Activated CD8-positive, alpha-beta memory T cell treated with anti-CD3 and anti-CD28 coated beads for 4 hours (primary cell): ENCODE measurements around the gene GALNT17.
"Not testable (repeated sequence)": the region's sequence is repeated elsewhere in the genome, so short reads cannot be mapped to it uniquely, and the experiment has no call there.

Experiments
- DNase-seq, 2 donors: peaks; one replicate each; pipeline ENCODE4 v3.0.0-alpha.2; 2020; ENCODE audit warnings: low read depth in 2 of 2

GALNT17 gene

DNA sequence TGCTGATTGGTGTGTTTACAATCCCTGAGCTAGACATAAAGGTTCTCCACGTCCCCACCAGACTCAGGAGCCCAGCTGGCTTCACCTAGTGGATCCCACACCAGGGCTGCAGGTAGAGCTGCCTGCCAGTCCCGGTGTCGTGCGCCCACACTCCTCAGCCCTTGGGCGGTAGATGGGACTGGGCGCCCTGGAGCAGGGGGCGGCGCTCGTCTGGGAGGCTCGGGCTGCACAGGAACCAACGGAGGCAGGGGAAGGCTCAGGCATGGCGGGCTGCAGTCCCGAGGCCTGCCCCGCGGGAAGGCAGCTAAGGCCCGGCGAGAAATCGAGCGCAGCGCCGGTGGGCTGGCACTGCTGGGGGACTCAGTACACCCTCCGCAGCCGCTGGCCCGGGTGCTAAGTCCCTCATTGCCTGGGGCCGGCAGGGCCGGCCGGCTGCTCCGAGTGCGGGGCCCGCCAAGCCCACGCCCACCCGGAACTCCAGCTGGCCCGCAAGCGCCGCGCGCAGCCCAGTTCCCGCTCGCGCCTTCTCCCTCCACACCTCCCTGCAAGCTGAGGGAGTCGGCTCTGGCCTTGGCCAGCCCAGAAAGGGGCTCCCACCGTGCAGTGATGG, 606.1 kb downstream of the GALNT17 start:
- not testable (repeated sequence) for DNase-seq

DNA sequence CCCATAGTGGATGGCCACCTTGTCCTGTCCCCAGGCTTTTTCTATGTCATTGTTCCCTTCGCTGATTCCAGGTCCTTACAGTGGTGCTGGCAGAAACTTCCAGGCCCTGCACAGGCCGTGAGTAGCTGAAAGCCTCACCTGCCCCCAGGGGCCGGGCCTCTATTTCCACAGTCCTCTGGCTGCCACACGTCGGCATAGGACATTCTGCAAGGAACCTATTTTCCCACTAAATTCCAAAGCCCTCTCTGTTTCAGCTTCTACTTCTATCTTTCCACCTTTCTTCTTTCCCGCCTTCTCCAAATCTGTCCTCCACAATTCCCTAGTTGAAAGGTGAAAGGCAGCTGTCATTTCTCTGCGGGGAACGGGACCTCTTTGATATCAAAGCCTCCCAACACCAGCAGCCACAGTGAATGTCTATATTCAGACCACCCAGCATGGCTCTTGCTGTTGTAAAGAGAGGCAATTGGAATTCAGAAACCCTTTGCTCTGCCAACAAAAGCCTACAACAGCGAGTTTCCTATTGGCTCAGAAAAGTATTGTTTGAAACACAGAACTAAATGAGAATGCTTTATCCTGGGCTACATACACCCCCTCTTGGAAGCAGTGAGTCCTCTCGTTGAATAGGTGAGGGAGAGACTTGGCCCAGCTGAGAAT, 607.7 kb downstream of the GALNT17 start:
- DNase-seq, result no peak

DNA sequence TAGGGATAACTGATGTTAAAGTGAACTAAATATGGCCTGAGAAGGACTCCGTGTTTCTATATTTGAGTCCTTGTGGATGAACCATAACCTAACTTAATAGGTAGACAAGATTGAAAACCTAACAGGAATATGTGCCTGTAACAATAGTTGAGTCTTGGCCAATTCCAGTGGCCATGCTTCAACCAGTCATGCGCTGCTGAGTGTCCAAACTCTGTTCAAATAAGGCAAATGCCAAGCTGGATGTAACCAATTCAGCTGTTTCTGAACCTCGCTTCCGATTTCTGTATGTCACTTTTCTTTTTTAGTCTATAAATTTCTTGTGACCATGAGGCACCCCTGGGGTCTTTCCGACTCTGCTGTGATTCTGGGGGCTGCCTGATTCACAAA, 608.2 kb downstream of the GALNT17 start:
- DNase-seq, result no peak

DNA sequence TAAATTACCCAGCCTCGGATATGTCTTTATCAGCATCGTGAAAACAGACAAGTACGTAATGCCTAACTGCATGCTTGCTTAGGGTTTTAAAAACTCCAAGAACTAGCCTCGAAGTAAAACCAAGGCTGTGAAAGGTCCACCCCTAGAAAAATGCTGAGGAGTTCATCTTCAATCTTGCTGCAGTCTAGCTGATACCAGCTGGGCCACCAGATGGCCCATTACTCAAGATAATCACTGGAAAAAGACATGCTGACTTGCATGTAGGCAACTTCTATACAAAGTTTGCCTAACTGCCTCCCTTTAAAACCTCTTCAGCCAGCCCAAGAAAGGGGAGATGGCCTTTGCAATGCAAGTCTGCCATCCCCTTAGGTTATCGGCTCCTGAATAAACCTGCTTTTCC, 614.1 kb downstream of the GALNT17 start:
- DNase-seq, result no peak

DNA sequence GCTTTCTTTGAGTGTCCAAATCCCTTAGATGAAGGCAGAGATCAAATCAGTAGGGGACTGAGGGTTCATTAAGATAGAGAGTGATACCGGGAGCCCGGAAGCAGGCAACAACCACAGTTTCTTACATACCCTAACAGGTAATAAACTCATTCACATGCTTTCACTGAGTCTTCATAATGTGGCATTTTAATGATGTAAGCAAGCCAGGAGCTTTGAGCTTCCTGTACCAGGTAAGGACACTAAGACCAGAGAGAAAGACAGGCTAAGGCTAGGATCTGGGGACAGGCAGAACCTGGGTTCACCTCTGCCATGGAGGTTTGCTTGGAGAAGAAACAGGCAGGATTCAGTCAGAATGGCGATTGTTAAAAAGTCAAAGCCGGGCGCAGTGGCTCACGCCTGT, 618.3 kb downstream of the GALNT17 start:
- no peak for DNase-seq

DNA sequence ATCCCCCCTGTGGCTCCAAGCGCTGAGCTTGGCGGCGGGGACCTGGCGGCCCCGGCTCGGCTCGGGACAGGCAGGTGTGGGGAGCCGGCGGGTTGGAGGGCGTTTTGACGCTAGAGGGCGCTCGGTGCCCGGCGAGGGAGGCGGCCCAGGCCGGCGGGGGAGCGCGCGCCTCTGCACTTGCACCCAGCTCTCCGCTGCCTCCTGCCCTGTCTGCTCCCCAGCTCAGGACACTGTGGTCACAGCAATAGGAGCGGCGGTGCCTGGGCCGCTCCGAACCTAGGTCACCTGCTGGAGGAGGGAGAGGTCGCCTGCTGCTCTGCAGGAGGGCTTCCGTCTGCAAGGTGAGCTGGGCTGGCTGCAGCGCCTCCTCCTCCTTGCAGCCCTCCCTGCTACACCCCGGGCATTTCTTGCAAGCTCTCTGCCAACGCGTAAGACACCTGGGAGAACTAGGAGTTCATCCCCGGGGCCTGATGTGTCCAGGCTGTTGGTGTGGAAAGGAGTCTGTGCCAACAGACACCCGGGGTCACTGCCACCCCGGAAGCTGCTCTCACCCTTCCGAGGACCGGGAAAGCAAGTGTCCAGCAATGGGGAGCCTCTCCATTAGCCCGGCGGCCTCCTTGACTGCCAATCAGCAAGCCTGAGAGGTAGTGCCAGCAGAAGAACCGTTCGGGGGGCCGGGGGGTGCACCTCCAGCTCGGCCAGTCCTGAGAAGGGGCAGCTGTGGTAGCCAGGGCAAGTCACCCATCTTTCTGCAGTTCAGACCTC, 620.4 kb downstream of the GALNT17 start:
- no peak for DNase-seq

DNA sequence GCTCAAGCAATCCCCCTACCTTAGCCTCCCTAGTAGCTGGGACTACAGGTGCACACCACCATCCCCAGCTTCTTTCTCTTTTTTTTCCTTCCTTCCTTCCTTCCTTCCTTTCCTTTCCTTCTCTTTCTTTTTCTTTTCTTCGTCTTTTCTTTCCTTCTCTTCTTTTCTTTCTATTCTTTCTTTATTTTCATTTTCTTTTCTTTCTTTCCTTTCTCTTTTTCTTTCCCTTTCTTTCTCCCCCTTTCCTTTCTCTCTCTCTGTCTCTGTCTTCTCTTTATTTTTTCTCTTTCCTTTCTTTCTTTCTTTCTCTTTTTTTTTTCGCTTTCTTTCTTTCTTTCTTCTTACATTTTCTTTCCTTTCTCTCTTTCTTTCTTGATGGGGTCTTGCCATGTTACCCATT, 621.3 kb downstream of the GALNT17 start:
- DNase-seq, result no peak

DNA sequence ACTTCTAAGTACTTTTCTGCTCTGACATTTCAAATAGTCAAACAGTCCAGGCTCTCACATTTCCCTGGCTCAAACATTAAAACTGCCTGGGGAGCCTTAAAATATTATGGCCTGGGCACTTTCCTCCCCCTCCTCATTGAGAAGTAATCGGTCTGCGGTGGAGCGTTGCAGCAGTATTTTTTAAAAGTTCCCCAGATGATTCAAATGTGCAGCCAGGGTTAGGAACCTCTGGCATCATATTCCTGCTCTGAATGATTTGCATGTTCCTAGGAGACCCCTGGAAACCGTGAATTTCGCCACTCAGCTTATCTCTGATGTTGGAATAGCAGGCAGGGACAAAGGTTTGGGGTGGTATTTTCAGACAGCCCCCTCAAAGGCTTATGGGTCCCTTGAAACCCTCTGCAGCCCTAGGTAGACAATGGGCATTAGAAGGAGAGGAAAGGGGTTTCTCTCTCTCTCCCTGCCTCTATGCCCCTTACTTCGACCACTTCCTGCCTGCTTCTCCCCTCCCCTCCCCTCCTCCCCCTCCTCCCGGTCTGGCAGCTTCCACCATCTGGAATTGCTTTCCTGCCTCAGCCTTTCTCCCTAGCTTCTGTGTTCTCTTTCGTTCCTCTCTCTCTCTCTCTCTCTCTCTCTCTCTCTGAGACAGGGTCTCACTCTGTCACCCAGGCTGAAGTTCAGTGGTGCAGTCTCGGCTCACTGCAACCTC, 622.2 kb downstream of the GALNT17 start:
- no peak for DNase-seq

DNA sequence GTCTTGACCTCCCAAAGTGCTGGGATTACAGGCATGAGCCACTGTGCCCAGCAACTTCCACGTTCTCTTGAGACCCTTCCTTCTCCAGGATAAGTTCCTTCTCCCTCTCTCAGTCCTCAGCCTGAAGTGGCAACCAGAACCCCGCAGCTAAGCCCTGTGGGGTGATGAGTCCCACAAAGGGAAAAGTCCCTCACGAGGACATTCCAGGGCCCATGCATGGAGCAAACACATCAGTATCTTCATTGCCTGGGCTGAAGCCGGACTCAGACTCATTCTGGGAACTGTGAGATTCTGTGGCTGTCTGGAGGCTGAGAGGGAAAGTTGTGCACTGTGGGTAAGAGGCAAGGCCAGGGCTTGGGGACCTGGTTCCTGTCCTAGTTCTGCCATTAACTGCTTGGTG, 622.9 kb downstream of the GALNT17 start:
- no peak for DNase-seq

DNA sequence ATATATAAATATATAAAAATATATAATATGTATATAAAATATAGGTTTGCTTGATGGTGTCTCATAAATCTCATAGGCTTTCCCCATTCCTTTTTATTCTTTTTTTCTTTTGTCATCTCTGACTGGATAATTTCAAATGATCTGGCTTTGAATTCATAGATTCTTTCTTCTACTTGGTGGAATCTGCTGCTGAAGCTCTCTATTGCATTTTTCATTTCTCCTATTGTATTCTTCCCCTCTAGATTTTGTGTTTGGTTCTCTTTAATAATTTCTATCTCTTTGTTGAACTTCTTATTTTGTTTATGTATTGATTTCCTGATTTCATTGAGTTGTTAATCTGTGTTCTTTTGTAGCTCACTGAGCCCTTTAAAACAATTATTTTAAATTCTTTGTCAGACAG, 629.4 kb downstream of the GALNT17 start:
- DNase-seq, result no peak
